Middle frontal gyrus (tissue), 1 donor: ENCODE results near the gene HLA-E.
"Not testable (repeated sequence)": the region's sequence is repeated elsewhere in the genome, so short reads cannot be mapped to it uniquely, and the experiment has no call there.

Experiments used
- DNase-seq: peaks from one replicate; pipeline ENCODE4 v3.0.0-alpha.2; 2015; ENCODE audit warnings: low spot score; ENCODE audit errors: extremely low spot score

Gene HLA-E

GRCh38 chr6:30507849-30508827 is 18.8 kb downstream of the HLA-E start:
- no peak for DNase-seq

GRCh38 chr6:30508890-30509736 is 19.8 kb downstream of the HLA-E start:
- no peak for DNase-seq

DNA sequence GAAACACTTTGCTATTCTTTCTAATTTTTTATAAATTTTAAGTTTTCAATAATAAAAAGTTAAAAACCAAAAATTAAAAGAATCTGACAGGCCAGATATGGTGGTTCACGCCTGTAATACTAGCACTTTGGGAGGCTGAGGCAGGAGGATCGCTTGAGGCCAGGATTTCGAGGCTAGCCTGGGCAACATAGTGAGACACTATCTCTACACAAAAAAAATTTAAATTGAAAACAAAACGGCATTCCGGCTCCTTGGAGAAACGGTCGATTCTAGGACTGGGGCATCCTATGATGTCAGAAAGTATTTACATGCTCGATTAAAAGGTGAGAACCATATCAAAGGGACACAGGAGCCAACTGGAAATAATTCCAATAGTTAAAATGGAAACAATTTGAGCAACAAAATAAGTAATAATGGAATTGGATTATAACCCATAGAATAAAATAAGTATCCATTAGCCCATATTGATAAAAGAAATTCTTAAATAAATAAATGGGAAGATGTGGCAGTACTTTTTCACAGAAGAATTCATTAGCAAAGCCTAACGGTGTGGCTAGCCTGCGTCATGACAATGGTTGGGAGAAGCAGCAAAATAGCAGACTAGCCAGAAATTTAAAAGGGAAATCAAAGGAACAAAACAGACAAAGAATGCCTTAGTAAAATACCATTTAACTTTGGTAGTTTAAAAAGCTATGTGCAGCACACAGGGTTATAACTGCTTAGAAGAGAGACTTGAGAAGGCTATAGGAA is 21.3 kb downstream of the HLA-E start:
- no peak for DNase-seq

- DNase-seq: no peak
These were observed 21.8 kb downstream of the HLA-E start for GRCh38 chr6:30511169-30511546.

DNA sequence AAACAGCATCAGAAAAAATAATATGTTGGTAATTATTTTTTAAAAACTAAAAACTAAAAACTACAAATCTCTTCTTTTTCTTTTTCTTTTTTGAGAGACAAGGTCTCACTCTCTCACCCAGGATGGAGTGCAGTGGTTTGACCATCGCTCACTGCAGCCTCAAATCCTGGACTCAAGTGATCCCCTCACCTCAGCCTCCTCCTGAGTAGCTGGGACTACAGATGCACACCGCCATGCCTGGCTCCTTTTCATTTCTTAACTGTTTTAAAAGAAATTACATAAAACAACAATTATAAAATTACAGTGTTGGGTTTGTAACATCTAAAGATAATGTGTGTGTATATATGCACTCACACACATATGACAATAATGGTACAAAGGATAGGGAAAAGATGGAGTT is 24.1 kb downstream of the HLA-E start:
- no peak for DNase-seq

GRCh38 chr6:30515106-30515505 is 25.8 kb downstream of the HLA-E start:
- no peak for DNase-seq

DNA sequence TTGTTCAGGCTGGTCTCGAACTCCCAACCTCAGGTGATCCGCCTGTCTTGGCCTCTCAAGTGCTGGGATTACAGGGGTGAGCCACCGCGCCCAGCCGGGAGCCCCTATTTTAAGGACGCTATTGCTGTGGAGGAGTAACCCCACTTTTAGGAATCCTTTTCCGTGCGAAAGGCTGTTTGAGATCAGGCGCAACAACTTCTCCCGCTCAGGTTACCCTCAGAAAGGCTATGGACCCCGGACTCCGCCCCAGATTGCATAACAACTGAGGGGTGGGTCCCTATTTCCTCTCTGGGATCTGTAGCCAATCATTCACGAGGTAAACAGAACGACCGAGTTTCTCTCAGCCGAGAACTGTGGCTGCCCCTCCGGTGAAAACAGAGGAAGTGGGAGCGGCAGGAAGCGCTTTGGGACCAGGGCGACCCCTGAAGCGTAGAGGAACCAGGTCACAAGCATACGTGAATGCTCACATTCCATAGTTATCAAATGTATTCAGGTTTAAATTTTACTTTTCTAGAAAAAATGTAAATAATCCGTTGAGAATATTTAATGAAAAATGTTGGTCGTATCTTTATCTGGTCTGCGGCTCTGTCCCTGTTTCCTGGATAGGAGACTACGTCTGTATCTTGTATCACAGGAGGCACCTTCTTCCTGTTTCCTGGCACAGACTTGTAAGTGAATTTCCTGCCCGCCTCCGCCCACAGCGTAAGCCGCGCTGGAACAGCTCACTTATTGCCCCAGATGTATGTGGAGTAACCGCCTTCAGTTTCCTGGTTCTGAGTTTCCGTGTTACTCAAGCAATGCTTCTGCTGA is 26.8 kb downstream of the HLA-E start:
- DNase-seq: peak; percentile 39

GRCh38 chr6:30516754-30517076 is 27.4 kb downstream of the HLA-E start:
- not testable (repeated sequence) for DNase-seq

DNA sequence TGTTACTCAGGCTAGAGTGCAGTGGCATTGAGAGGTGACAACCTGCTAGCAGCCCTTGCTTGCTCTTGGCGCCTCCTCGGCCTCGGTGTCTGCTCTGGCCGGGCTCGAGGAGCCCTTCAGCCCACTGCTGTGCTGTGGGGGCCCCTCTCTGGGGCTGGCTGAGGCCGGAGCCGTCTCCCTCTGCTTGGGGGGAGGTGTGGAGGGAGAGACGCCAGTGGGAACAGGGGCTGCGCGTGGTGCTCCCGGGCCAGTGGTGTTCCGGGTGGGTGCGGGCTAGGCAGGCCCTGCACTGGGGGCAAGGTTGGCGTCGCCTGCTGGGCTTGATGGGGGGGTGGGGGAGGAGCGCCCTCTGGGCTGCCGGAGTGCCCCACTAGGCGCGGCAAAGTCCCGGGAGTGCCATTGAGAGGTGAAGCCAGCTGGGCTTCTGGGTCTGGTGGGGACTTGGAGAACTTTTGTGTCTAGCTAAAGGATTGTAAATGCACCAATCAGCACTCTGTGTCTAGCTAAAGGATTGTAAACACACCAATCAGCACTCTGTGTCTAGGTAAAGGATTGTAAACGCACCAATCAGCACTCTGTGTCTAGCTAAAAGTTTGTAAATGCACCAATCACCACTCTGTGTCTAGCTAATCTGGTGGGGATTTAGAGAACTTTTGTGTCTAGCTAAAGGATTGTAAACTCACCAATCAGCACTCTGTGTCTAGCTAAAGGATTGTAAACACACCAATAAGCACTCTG is 28.6 kb downstream of the HLA-E start:
- DNase-seq: not testable (repeated sequence)

DNA sequence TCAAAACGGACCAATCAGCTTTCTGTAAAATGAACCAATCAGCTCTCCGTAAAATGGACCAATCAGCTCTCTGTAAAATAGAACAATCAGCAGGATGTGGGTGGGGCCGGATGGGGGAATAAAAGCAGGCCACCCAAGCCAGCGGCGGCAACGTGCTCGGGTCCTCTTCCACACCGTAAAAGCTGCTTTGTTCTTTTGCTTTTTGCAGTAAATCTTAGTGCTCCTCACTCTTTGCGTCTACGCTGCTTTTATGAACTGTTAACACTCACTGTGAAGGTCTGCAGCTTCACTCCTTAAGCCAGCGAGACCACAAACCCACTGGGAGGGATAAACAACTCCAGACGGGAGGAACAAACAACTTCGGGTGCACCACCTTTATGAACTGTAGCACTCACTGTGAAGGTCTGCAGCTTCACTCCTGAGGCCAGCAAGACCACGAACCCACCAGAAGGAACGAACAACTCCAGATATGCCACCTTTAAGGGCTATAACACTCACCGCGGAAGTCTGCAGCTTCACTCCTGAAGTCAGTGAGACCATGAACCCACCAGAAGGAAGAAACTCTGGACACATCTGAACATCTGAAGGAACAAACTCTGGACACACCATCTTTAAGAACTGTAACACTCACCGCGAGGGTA is 29.3 kb downstream of the HLA-E start:
- not testable (repeated sequence) for DNase-seq

DNA sequence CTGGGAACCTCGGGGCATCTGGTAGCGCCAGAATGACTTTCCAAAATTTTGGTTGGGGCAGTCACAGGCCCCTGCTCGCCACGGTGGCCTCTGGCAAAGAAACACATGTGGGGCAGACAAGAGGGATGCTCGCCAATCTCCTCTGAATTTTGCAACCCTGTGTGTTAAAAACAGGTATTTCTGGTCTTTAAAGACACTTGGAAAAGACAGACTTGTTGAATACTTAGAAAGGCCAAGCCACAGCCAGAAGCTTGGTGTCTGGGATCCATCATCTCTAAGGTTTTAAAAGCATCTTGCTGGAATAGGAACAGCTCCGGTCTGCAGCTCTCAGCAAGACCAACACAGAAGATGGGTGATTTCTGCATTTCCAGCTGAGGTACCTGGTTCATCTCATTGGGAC is 31.2 kb downstream of the HLA-E start:
- no peak for DNase-seq

DNA sequence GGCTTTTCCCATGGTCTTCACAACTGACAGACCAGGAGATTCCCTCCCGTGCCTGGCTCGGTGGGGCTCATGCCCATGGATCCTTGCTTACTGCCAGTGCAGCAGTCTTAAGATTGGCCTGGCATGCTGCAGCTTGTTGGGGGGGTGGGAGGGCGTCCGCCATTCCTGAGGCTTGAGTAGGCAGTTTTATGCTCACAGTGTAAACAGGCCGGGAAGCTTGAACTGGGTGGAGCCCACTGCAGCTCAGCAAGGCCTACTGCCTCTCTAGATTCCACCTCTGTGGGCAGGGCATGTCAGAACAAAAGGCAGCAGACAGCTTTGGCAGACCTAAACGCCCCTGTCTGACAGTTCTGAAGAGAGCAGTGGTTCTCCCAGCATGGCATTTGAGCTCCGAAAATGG is 31.8 kb downstream of the HLA-E start:
- DNase-seq: not testable (repeated sequence)

DNA sequence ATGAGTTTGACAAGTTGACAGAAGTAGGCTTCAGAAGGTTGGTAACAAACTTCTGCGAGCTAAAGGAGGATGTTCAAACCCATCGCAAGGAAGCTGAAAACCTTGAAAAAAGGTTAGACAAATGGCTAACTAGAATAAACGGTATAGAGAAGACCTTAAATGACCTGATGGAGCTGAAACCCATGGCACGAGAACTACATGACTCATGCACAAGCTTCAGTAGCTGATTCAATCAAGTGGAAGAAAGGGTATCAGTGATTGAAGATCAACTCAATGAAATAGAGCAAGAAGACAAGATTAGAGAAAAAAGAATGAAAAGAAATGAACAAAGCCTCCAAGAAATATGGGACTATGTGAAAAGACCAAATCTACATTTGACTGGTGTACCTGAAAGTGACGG is 32.6 kb downstream of the HLA-E start:
- DNase-seq: not testable (repeated sequence)

DNA sequence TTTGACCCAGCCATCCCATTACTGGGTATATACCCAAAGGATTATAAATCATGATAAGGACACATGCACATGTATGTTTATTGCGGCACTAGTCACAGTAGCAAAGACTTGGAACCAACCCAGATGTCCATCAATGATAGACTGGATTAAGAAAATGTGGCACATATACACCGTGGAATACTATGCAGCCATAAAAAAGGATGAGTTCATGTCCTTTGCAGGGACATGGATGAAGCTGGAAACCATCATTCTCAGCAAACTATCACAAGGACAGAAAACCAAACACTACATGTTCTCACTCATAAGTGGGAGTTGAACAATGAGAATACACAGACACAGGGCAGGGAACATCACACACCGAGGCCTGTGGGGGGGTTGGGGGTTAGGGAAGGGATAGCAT is 37.1 kb downstream of the HLA-E start:
- not testable (repeated sequence) for DNase-seq

- not testable (repeated sequence) for DNase-seq
These were observed 40.1 kb downstream of the HLA-E start for GRCh38 chr6:30529349-30529875.

DNA sequence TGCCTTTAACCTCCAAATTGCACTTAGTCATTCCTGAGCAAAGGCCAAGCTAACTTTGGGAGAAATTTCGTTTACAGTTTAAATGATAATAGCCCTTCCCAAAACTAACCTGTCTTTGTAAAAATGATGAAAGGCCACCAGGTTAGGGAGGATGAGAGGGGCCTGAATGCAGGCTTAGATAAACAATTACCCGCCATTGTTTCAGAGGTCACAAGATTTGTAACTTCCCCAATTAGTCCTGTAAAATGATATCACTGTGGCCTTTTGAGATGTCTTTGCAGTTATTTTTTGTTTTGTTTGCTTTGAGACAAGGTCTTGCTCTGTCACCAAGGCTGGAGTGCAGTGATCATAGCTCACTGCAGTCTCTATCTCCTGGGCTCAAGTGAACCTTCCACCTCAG is 40.7 kb downstream of the HLA-E start:
- no peak for DNase-seq

DNA sequence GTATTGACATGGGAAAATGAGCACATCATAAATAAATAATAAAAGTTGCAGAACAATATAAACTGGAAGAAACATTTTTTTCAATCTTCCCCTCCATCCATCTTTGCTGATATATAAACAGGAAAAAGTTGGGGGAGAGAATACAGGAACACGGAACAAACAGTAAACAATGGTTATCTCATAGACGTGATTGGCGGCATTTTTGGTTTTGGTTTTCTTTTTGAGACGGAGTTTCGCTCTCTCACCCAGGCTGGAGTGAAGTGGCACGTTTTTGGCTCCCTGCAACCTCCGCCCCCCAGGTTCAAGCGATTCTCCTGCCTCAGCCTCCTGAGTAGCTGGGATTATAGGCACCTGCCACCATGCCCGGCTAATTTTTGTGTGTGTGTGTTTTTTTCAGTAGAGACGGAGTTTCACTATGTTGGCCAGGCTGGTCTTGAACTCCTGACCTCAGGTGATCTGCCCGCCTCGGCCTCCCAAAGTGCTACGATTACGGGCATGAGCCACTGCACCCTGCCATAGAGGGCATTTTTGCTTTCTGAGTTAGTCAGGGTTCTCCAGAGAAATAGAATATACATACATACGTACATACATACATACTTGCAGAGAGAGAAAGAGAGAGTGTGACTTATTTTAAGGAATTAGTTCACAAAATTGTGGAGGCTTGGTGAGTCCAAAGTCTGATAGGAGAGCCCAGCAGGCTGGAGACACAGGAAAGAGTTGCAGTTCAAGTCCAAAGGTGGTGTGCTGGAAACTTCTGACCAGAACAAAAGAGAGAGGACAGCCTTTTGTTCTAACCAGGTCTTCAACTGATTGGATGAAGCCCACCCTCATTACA is 44.4 kb downstream of the HLA-E start:
- no peak for DNase-seq

DNA sequence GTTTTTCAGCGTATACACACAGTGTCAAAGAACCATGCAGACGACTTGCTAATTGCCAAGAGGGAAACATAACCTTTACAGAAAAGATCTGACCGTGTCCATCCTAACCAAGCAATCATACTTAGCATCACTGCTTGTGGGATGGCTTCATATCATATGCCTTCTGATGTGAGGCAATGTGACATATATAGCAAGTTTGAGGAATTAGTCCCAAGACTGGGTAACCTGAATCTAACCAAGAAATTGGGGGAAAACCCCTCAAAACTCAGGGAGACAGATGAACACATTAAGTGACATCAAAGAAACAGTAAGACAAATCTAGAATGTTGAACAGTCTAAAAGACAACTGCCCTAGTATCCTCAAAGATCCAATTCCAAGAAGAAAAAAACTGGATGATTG is 48.6 kb downstream of the HLA-E start:
- no peak for DNase-seq
